Measurements from ENCODE around the gene TMEM123.

TMEM123 gene

GRCh38 chr11:102393272-102393730 is 59.3 kb downstream of the TMEM123 start:
- Histone ChIP-seq H3K4me3 (ENCODE audit: low read length in 2 of 2) (no peak overlapping the region), H3K9me3 (ENCODE audit: control insufficient read depth in 2 of 2, low read length in 2 of 2) (no peaks in the 10 kb centered on the region)

GRCh38 chr11:102391549-102392237 is 60.9 kb downstream of the TMEM123 start:
- Histone ChIP-seq H3K9me3 (ENCODE audit: control insufficient read depth in 2 of 2, low read length in 2 of 2) (no peaks in the 10 kb centered on the region), H3K27ac (ENCODE audit: low read length) (no peak overlapping the region), H3K27me3 (ENCODE audit: control insufficient read depth in 1 of 2, insufficient read depth in 2 of 2, low read length in 2 of 2) (no peaks in the 10 kb centered on the region), H3K36me3 (ENCODE audit: control insufficient read depth in 2 of 2, insufficient read depth in 2 of 2, low read length in 2 of 2) (peaks cover 27% of the 10 kb centered on the region in 2 donors), H3K4me3 (ENCODE audit: low read length in 2 of 2) (no peak overlapping the region), H3K4me1 (ENCODE audit: control insufficient read depth, insufficient read depth, low read length) (peaks cover 2% of the 10 kb centered on the region), H3K9ac (ENCODE audit: low read length in 2 of 2) (no peak overlapping the region)

More at GRCh38 chr11:102393272-102393730, 59.3 kb downstream of the TMEM123 start:
- peaks cover 23 to 26% of the 10 kb centered on the region in 2 donors for H3K36me3 ChIP-seq (ENCODE audit: control insufficient read depth in 2 of 2, insufficient read depth in 2 of 2, low read length in 2 of 2)
- H3K27ac ChIP-seq (ENCODE audit: low read length) = no peak overlapping the region
- no peaks in the 10 kb centered on the region for H3K27me3 ChIP-seq (ENCODE audit: control insufficient read depth in 1 of 2, insufficient read depth in 2 of 2, low read length in 2 of 2)
- peaks cover 2% of the 10 kb centered on the region for H3K4me1 ChIP-seq (ENCODE audit: control insufficient read depth, insufficient read depth, low read length)
- no peak overlapping the region for H3K9ac ChIP-seq (ENCODE audit: low read length in 2 of 2)

GRCh38 chr11:102390667-102391465 is 61.7 kb downstream of the TMEM123 start:
- H3K27ac ChIP-seq (ENCODE audit: low read length) = no peak overlapping the region

GRCh38 chr11:102389253-102389652 is 63.3 kb downstream of the TMEM123 start:
- Histone ChIP-seq H3K36me3 (ENCODE audit: control insufficient read depth in 2 of 2, insufficient read depth in 2 of 2, low read length in 2 of 2) (peaks cover 24 to 30% of the 10 kb centered on the region in 2 donors), H3K9ac (ENCODE audit: low read length in 2 of 2) (no peak overlapping the region), H3K4me1 (ENCODE audit: control insufficient read depth, insufficient read depth, low read length) (peaks cover 2% of the 10 kb centered on the region), H3K27ac (ENCODE audit: low read length) (no peak overlapping the region), H3K4me3 (ENCODE audit: low read length in 2 of 2) (no peak overlapping the region), H3K27me3 (ENCODE audit: control insufficient read depth in 1 of 2, insufficient read depth in 2 of 2, low read length in 2 of 2) (no peaks in the 10 kb centered on the region), H3K9me3 (ENCODE audit: control insufficient read depth in 2 of 2, low read length in 2 of 2) (no peaks in the 10 kb centered on the region)

More at GRCh38 chr11:102390667-102391465, 61.7 kb downstream of the TMEM123 start:
- H3K27me3 ChIP-seq (ENCODE audit: control insufficient read depth in 1 of 2, insufficient read depth in 2 of 2, low read length in 2 of 2) = no peaks in the 10 kb centered on the region
- no peak overlapping the region for H3K9ac ChIP-seq (ENCODE audit: low read length in 2 of 2)
- peaks cover 2% of the 10 kb centered on the region for H3K4me1 ChIP-seq (ENCODE audit: control insufficient read depth, insufficient read depth, low read length)
- peaks cover 27% of the 10 kb centered on the region in 2 donors for H3K36me3 ChIP-seq (ENCODE audit: control insufficient read depth in 2 of 2, insufficient read depth in 2 of 2, low read length in 2 of 2)
- H3K4me3 ChIP-seq (ENCODE audit: low read length in 2 of 2) = no peak overlapping the region
- no peaks in the 10 kb centered on the region for H3K9me3 ChIP-seq (ENCODE audit: control insufficient read depth in 2 of 2, low read length in 2 of 2)

GRCh38 chr11:102387043-102387781 is 65.4 kb downstream of the TMEM123 start:
- Histone ChIP-seq H3K27me3 (ENCODE audit: control insufficient read depth in 1 of 2, insufficient read depth in 2 of 2, low read length in 2 of 2) (no peaks in the 10 kb centered on the region), H3K27ac (ENCODE audit: low read length) (no peak overlapping the region), H3K4me3 (ENCODE audit: low read length in 2 of 2) (no peak overlapping the region), H3K4me1 (ENCODE audit: control insufficient read depth, insufficient read depth, low read length) (no peaks in the 10 kb centered on the region), H3K9me3 (ENCODE audit: control insufficient read depth in 2 of 2, low read length in 2 of 2) (no peaks in the 10 kb centered on the region), H3K9ac (ENCODE audit: low read length in 2 of 2) (no peak overlapping the region), H3K36me3 (ENCODE audit: control insufficient read depth in 2 of 2, insufficient read depth in 2 of 2, low read length in 2 of 2) (peaks cover 8 to 20% of the 10 kb centered on the region in 2 donors)

- H3K4me1 ChIP-seq (ENCODE audit: control insufficient read depth, insufficient read depth, low read length) = no peaks in the 10 kb centered on the region
- H3K9me3 ChIP-seq (ENCODE audit: control insufficient read depth in 2 of 2, low read length in 2 of 2) = no peaks in the 10 kb centered on the region
- H3K9ac ChIP-seq (ENCODE audit: low read length in 2 of 2) = no peak overlapping the region
- H3K4me3 ChIP-seq (ENCODE audit: low read length in 2 of 2) = no peak overlapping the region
- H3K27ac ChIP-seq (ENCODE audit: low read length) = no peak overlapping the region
- H3K36me3 ChIP-seq (ENCODE audit: control insufficient read depth in 2 of 2, insufficient read depth in 2 of 2, low read length in 2 of 2) = peaks cover 7 to 19% of the 10 kb centered on the region in 2 donors
- H3K27me3 ChIP-seq (ENCODE audit: control insufficient read depth in 1 of 2, insufficient read depth in 2 of 2, low read length in 2 of 2) = no peaks in the 10 kb centered on the region
Measured at GRCh38 chr11:102386136-102386734, 66.3 kb downstream of the TMEM123 start.

- no peak overlapping the region for H3K4me3 ChIP-seq (ENCODE audit: low read length in 2 of 2)
- H3K36me3 ChIP-seq (ENCODE audit: control insufficient read depth in 2 of 2, insufficient read depth in 2 of 2, low read length in 2 of 2) = peaks cover 9 to 21% of the 10 kb centered on the region in 2 donors
- H3K9me3 ChIP-seq (ENCODE audit: control insufficient read depth in 2 of 2, low read length in 2 of 2) = no peaks in the 10 kb centered on the region
- no peak overlapping the region for H3K9ac ChIP-seq (ENCODE audit: low read length in 2 of 2)
- H3K4me1 ChIP-seq (ENCODE audit: control insufficient read depth, insufficient read depth, low read length) = no peaks in the 10 kb centered on the region
- no peaks in the 10 kb centered on the region for H3K27me3 ChIP-seq (ENCODE audit: control insufficient read depth in 1 of 2, insufficient read depth in 2 of 2, low read length in 2 of 2)
- H3K27ac ChIP-seq (ENCODE audit: low read length) = no peak overlapping the region
Measured at GRCh38 chr11:102385085-102386007, 67.2 kb downstream of the TMEM123 start.

- H3K9me3 ChIP-seq (ENCODE audit: control insufficient read depth in 2 of 2, low read length in 2 of 2) = no peaks in the 10 kb centered on the region
- no peak overlapping the region for H3K4me3 ChIP-seq (ENCODE audit: low read length in 2 of 2)
- H3K27ac ChIP-seq (ENCODE audit: low read length) = no peak overlapping the region
- H3K27me3 ChIP-seq (ENCODE audit: control insufficient read depth in 1 of 2, insufficient read depth in 2 of 2, low read length in 2 of 2) = no peaks in the 10 kb centered on the region
- peaks cover 14 to 29% of the 10 kb centered on the region in 2 donors for H3K36me3 ChIP-seq (ENCODE audit: control insufficient read depth in 2 of 2, insufficient read depth in 2 of 2, low read length in 2 of 2)
- H3K9ac ChIP-seq (ENCODE audit: low read length in 2 of 2) = no peak overlapping the region
- no peaks in the 10 kb centered on the region for H3K4me1 ChIP-seq (ENCODE audit: control insufficient read depth, insufficient read depth, low read length)
Measured at GRCh38 chr11:102384419-102385079, 68.0 kb downstream of the TMEM123 start.

- no peak overlapping the region for H3K9ac ChIP-seq (ENCODE audit: low read length in 2 of 2)
- no peaks in the 10 kb centered on the region for H3K27me3 ChIP-seq (ENCODE audit: control insufficient read depth in 1 of 2, insufficient read depth in 2 of 2, low read length in 2 of 2)
- H3K27ac ChIP-seq (ENCODE audit: low read length) = no peak overlapping the region
- no peak overlapping the region for H3K4me3 ChIP-seq (ENCODE audit: low read length in 2 of 2)
- peaks cover 16 to 32% of the 10 kb centered on the region in 2 donors for H3K36me3 ChIP-seq (ENCODE audit: control insufficient read depth in 2 of 2, insufficient read depth in 2 of 2, low read length in 2 of 2)
- H3K9me3 ChIP-seq (ENCODE audit: control insufficient read depth in 2 of 2, low read length in 2 of 2) = no peaks in the 10 kb centered on the region
- H3K4me1 ChIP-seq (ENCODE audit: control insufficient read depth, insufficient read depth, low read length) = no peaks in the 10 kb centered on the region
Measured at GRCh38 chr11:102383839-102384238, 68.7 kb downstream of the TMEM123 start.

Measured in stomach smooth muscle (tissue), 2 donors.